Measurements from ENCODE around the gene CTBS.
"Not testable (repeated sequence)": the region's sequence is repeated elsewhere in the genome, so short reads cannot be mapped to it uniquely, and the experiment has no call there.

Gene CTBS

GRCh38 chr1:84584126-84584525 is 9.9 kb upstream of the CTBS start:
- no peak for DNase-seq (ENCODE audit: low read depth)

- DNase-seq (ENCODE audit: low read depth): no peak
Observed at GRCh38 chr1:84583648-84584047, 9.4 kb upstream of the CTBS start.

GRCh38 chr1:84582802-84583587 is 8.8 kb upstream of the CTBS start:
- DNase-seq (ENCODE audit: low read depth): peak; percentile 36

- no peak for DNase-seq (ENCODE audit: low read depth)
Observed at GRCh38 chr1:84581648-84582047, 7.4 kb upstream of the CTBS start.

GRCh38 chr1:84574936-84575335 is 696 bp upstream of the CTBS start:
- no peak for DNase-seq (ENCODE audit: low read depth)

- no peak for DNase-seq (ENCODE audit: low read depth)
Observed at GRCh38 chr1:84573481-84573966, 716 bp downstream of the CTBS start.

GRCh38 chr1:84571150-84571535 is 3.1 kb downstream of the CTBS start:
- DNase-seq (ENCODE audit: low read depth): no peak

GRCh38 chr1:84570436-84571149 is 3.6 kb downstream of the CTBS start:
- DNase-seq (ENCODE audit: low read depth): peak; percentile 16

- no peak for DNase-seq (ENCODE audit: low read depth)
Observed at GRCh38 chr1:84569216-84569615, 5.0 kb downstream of the CTBS start.

- DNase-seq (ENCODE audit: low read depth): no peak
Observed at GRCh38 chr1:84550826-84551225, 23.4 kb downstream of the CTBS start.

- DNase-seq (ENCODE audit: low read depth): no peak
Observed at GRCh38 chr1:84541679-84542078, 32.6 kb downstream of the CTBS start.

- DNase-seq (ENCODE audit: low read depth): no peak
Observed at GRCh38 chr1:84540759-84541158, 33.5 kb downstream of the CTBS start.

GRCh38 chr1:84539972-84540371 is 34.3 kb downstream of the CTBS start:
- no peak for DNase-seq (ENCODE audit: low read depth)

GRCh38 chr1:84538599-84538998 is 35.6 kb downstream of the CTBS start:
- no peak for DNase-seq (ENCODE audit: low read depth)

- DNase-seq (ENCODE audit: low read depth): no peak
Observed at GRCh38 chr1:84525779-84526178, 48.5 kb downstream of the CTBS start.

GRCh38 chr1:84524590-84524989 is 49.6 kb downstream of the CTBS start:
- no peak for DNase-seq (ENCODE audit: low read depth)

GRCh38 chr1:84510668-84511067 is 63.6 kb downstream of the CTBS start:
- DNase-seq (ENCODE audit: low read depth): no peak

GRCh38 chr1:84510165-84510564 is 64.1 kb downstream of the CTBS start:
- no peak for DNase-seq (ENCODE audit: low read depth)

GRCh38 chr1:84509029-84509428 is 65.2 kb downstream of the CTBS start:
- DNase-seq (ENCODE audit: low read depth): no peak

- no peak for DNase-seq (ENCODE audit: low read depth)
Observed at GRCh38 chr1:84508510-84508909, 65.7 kb downstream of the CTBS start.

- DNase-seq (ENCODE audit: low read depth): not testable (repeated sequence)
Observed at GRCh38 chr1:84507887-84508286, 66.4 kb downstream of the CTBS start.

- no peak for DNase-seq (ENCODE audit: low read depth)
Observed at GRCh38 chr1:84506729-84507453, 67.3 kb downstream of the CTBS start.
